CD14-positive monocyte (primary cell): ENCODE measurements around the gene MRPL4. TPM values are rescaled to one million over a fixed set of nuclear protein-coding genes. Genes with fewer than 3 reads are reported as not detected.

Experiments
- DNase-seq, 3 donors: peaks; one replicate each; pipeline ENCODE4 v3.0.0-alpha.2; 2011 to 2022
- H2AFZ ChIP-seq: 2 replicates; pipeline ENCODE4 v1.6.0; 2012; ENCODE audit warnings: mild to moderate bottlenecking, low read depth, low read length, inconsistent platforms; ENCODE audit not compliant: insufficient read depth, poor library complexity, severe bottlenecking
- H3K27ac ChIP-seq, 2 donors: 1 replicate in 1 of 2; 2 replicates in 1 of 2; pipeline ENCODE4 v1.5.1; 2012 to 2013; ENCODE audit warnings: low read length in 2 of 2, control low read depth in 1 of 2, inconsistent platforms in 1 of 2, low read depth in 1 of 2, mild to moderate bottlenecking in 1 of 2
- H3K27me3 ChIP-seq, 2 donors: one replicate each; pipeline versions ENCODE4 v1.6.0 to v1.6.1; 2011 to 2013; ENCODE audit warnings: low read length in 2 of 2; ENCODE audit not compliant: control insufficient read depth in 2 of 2, insufficient read depth in 2 of 2
- H3K36me3 ChIP-seq, 2 donors: replicated peaks in 1 of 2; 1 replicate in 1 of 2; 2 replicates in 1 of 2; pipeline versions ENCODE4 v1.5.1 to v1.6.1; 2012 to 2013; ENCODE audit warnings: low read length in 2 of 2, control low read depth in 1 of 2, inconsistent platforms in 1 of 2, mild to moderate bottlenecking in 1 of 2; ENCODE audit not compliant: insufficient read depth in 2 of 2, control insufficient read depth in 1 of 2
- H3K4me1 ChIP-seq, 2 donors: 1 replicate in 1 of 2; 2 replicates in 1 of 2; pipeline versions ENCODE4 v1.5.1 to v1.6.1; 2012 to 2013; ENCODE audit warnings: low read length in 2 of 2, control low read depth in 1 of 2, inconsistent platforms in 1 of 2, mild to moderate bottlenecking in 1 of 2, moderate library complexity in 1 of 2; ENCODE audit not compliant: insufficient read depth in 2 of 2, control insufficient read depth in 1 of 2
- H3K4me2 ChIP-seq: replicated peaks from 2 replicates; pipeline ENCODE3; 2012; ENCODE audit warnings: low read length, moderate library complexity, mild to moderate bottlenecking; ENCODE audit not compliant: poor library complexity, severe bottlenecking; ENCODE audit errors: extremely low read depth
- H3K4me3 ChIP-seq, 3 experiments: fragments of 200-600 bp in 1 of 3; sonication (generic) in 1 of 3; replicated peaks in 1 of 3; 1 replicate in 2 of 3; 2 replicates in 1 of 3; pipeline ENCODE4 v1.5.1; 2011 to 2013; ENCODE audit warnings: low read length in 3 of 3, mild to moderate bottlenecking in 3 of 3, control low read depth in 2 of 3, low read depth in 2 of 3, inconsistent platforms in 1 of 3, moderate library complexity in 1 of 3
- H3K79me2 ChIP-seq: 2 replicates; pipeline ENCODE4 v1.6.0; 2012; ENCODE audit warnings: mild to moderate bottlenecking, control low read depth, inconsistent platforms, low read length, moderate library complexity; ENCODE audit not compliant: insufficient read depth
- H3K9ac ChIP-seq: 2 replicates; pipeline ENCODE4 v1.6.0; 2017; ENCODE audit warnings: low read length, mild to moderate bottlenecking; ENCODE audit not compliant: insufficient read depth, poor library complexity, severe bottlenecking
- H3K9me3 ChIP-seq, 2 donors: replicated peaks in 1 of 2; 1 replicate in 1 of 2; 2 replicates in 1 of 2; pipeline versions ENCODE4 v1.5.1 to v1.6.1; 2012 to 2013; ENCODE audit warnings: low read length in 2 of 2, control low read depth in 1 of 2; ENCODE audit not compliant: control insufficient read depth in 1 of 2, insufficient read depth in 1 of 2
- H4K20me1 ChIP-seq: 2 replicates; pipeline ENCODE4 v1.6.0; 2012; ENCODE audit warnings: mild to moderate bottlenecking, low read length, control low read depth, moderate library complexity; ENCODE audit not compliant: insufficient read depth
- H3K27ac Mint-ChIP-seq, 7 donors: one replicate each; pipeline ENCODE4 v1.8.0; 2020; ENCODE audit warnings: mild to moderate bottlenecking in 7 of 7, mixed read lengths in 7 of 7, moderate library complexity in 6 of 7, inconsistent platforms in 2 of 7
- H3K27me3 Mint-ChIP-seq, 3 donors: one replicate each; pipeline ENCODE4 v1.8.0; 2021 to 2022; ENCODE audit warnings: low read depth in 3 of 3, mild to moderate bottlenecking in 3 of 3, mixed read lengths in 3 of 3, moderate library complexity in 3 of 3, inconsistent platforms in 1 of 3
- H3K36me3 Mint-ChIP-seq, 2 donors: one replicate each; pipeline ENCODE4 v1.8.0; 2020; ENCODE audit warnings: mixed read lengths in 2 of 2, inconsistent platforms in 1 of 2, mild to moderate bottlenecking in 1 of 2
- H3K4me1 Mint-ChIP-seq: one replicate; pipeline ENCODE4 v1.8.0; 2020; ENCODE audit warnings: mild to moderate bottlenecking, mixed read lengths
- H3K4me3 Mint-ChIP-seq, 2 donors: one replicate each; pipeline ENCODE4 v1.8.0; 2020; ENCODE audit warnings: mild to moderate bottlenecking in 2 of 2, mixed read lengths in 2 of 2, moderate library complexity in 1 of 2
- H3K9me3 Mint-ChIP-seq, 7 donors: one replicate each; pipeline ENCODE4 v1.8.0; 2020 to 2022; ENCODE audit warnings: mixed read lengths in 7 of 7, mild to moderate bottlenecking in 6 of 7, moderate library complexity in 6 of 7, inconsistent platforms in 2 of 7
- CTCF ChIP-seq: fragments of 200-600 bp; IDR thresholded peaks from one replicate; pipeline ENCODE4 v1.8.0; 2022; ENCODE audit warnings: antibody characterized with exemption, mild to moderate bottlenecking
- WGBS: methylation state at CpG from one replicate; pipeline ENCODE4 v1.1.5; 2013; ENCODE audit warnings: missing lambda C conversion rate; ENCODE audit not compliant: insufficient coverage; 5-methylcytosine and 5-hydroxymethylcytosine counted together
- intact Hi-C, 2 donors: fragments of 100-400 bp; cut with micrococcal nuclease; formaldehyde crosslinking; loops; one replicate each; pipeline versions ENCODE4 v1.15.0 to v1.15.1; 2023
- polyA plus RNA-seq, 3 donors: library from polyadenylated mRNA; depleted of rRNA in 1 of 3; unstranded in 2 of 3; stranded (reverse) in 1 of 3; fragments of 300-500 nt in 2 of 3; fragments of >200 nt in 1 of 3; fragmentation: Illumina TruSeq in 2 of 3; gene quantifications; 1 replicate in 2 of 3; 2 replicates in 1 of 3; pipeline ENCODE4 v1.2.3, GENCODE V29; 2012 to 2021

Gene MRPL4
- polyA plus RNA-seq, 3 donors: 20.4 to 40.2 (median 22.7) TPM

GRCh38 chr19:10219678-10220077 lies 32.3 kb upstream of the MRPL4 start:
- H3K4me3 ChIP-seq: no peak overlapping the region
- peaks cover 15% of the 10 kb centered on the region for H3K4me1 Mint-ChIP-seq
- TF ChIP-seq CTCF: peak; percentile 33
- peaks cover 9 to 23% of the 10 kb centered on the region in 2 donors for H3K4me1 ChIP-seq
- H3K27me3 ChIP-seq: no peaks in the 10 kb centered on the region
- no peaks in the 10 kb centered on the region for H3K79me2 ChIP-seq
- peaks cover 3 to 11% (median 5%) of the 10 kb centered on the region in 3 donors for H3K27me3 Mint-ChIP-seq
- peak in 2 of 3 donors; percentile 10 to 55 for DNase-seq
- H3K9ac ChIP-seq: no peak overlapping the region
- no peak overlapping the region for H2AFZ ChIP-seq
- H3K9me3 ChIP-seq: no peaks in the 10 kb centered on the region
- H3K36me3 Mint-ChIP-seq: peaks cover 0 to 7% of the 10 kb centered on the region in 2 donors
- H3K4me2 ChIP-seq: no peak overlapping the region
- no peak overlapping the region for H3K27ac Mint-ChIP-seq
- peaks cover 0 to 2% (median 0%) of the 10 kb centered on the region in 7 donors for H3K9me3 Mint-ChIP-seq
- no peaks in the 10 kb centered on the region for H4K20me1 ChIP-seq
- intact Hi-C loops: no loop called here
- H3K4me3 Mint-ChIP-seq: no peak overlapping the region
- WGBS: 95% methylated on average over 2 of the region's 3 CpGs
- H3K27ac ChIP-seq: no peak overlapping the region
- no peaks in the 10 kb centered on the region for H3K36me3 ChIP-seq

GRCh38 chr19:10220695-10221094 lies 31.3 kb upstream of the MRPL4 start:
- Histone ChIP-seq H3K4me3 (no peak overlapping the region), H3K79me2 (no peaks in the 10 kb centered on the region), H3K36me3 (no peaks in the 10 kb centered on the region), H3K4me1 (peaks cover 9 to 23% of the 10 kb centered on the region in 2 donors), H4K20me1 (no peaks in the 10 kb centered on the region), H3K9ac (no peak overlapping the region), H3K27ac (no peak overlapping the region), H3K9me3 (no peaks in the 10 kb centered on the region), H2AFZ (no peak overlapping the region), H3K4me2 (no peak overlapping the region), H3K27me3 (no peaks in the 10 kb centered on the region)
- DNase-seq: no peak
- Mint-ChIP-seq H3K4me3 (no peak overlapping the region), H3K9me3 (peaks cover 0 to 2% (median 0%) of the 10 kb centered on the region in 7 donors), H3K4me1 (peaks cover 15% of the 10 kb centered on the region), H3K27ac (no peak overlapping the region), H3K36me3 (peaks cover 0 to 7% of the 10 kb centered on the region in 2 donors), H3K27me3 (peaks cover 3 to 11% (median 7%) of the 10 kb centered on the region in 3 donors)
- TF ChIP-seq CTCF: no peak
- 70% methylated on average over 2 of the region's 7 CpGs for WGBS
- intact Hi-C loops: no loop called here
